HG03442 (cell line): ENCODE results near the gene CAMK2D.

Experiments used
- ATAC-seq: cut with Tn5 transposase; IDR thresholded peaks from one replicate; pipeline ENCODE4 v1.9.1; 2021; ENCODE audit warnings: mild to moderate bottlenecking, moderate library complexity; ENCODE audit not compliant: unreplicated experiment

CAMK2D gene

DNA sequence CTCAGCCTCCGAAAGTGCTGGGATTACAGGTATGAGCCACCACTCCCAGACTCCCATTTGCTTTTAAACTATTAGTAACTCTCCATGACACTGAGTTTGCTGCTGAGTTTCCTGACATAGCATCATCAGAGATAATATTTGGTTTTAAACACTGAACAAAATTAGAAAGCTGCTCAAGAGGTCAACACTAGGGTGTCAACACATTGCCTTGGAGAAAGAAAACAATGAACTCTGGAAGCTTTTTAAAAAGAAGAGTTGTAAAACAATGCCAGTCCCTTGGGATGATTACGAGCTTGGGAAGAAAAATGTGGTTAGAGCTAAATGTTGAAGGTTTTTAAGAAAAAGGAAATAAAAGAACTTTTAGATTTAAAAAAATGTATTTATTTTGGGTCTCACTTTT lies 264.8 kb downstream of the CAMK2D start:
- ATAC-seq: no peak

GRCh38 chr4:113495790-113496189 lies 265.7 kb downstream of the CAMK2D start:
- ATAC-seq: no peak

DNA sequence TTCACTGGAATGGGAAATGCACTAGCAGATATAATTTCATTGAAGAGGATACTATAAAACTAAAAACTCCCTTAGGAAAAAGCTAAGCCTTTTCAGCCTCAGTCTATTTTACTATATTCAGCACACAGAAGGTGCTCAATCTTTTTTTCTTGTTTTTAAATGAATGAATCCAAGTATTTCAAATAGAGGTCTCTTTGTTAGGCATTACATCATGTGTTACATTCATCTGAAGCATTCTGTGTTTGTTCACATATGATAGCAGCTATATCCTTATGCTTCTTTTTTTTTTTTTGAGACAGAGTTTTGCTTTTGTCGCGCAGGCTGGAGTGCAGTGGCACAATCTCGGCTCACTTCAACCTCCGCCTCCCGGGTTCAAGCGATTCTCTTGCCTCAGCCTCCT lies 278.4 kb downstream of the CAMK2D start:
- no peak for ATAC-seq

DNA sequence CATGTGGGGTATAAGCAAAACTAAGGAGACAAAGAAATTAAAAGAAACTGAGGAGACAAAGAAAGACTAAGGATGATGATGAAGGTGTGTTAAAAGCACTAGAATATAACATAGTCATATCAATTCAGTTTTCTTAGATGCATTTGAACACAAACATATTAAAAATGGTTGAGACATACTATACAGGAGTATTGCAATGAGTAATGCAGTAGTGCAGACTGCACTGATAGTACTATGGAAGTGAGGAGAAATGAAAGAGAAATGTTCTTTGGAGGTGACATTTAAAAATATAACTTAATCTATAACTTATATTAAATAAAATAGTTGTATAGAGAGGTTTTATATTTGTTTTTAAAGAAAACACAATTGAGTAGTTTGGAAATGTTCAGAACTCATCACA lies 279.2 kb downstream of the CAMK2D start:
- ATAC-seq: no peak

DNA sequence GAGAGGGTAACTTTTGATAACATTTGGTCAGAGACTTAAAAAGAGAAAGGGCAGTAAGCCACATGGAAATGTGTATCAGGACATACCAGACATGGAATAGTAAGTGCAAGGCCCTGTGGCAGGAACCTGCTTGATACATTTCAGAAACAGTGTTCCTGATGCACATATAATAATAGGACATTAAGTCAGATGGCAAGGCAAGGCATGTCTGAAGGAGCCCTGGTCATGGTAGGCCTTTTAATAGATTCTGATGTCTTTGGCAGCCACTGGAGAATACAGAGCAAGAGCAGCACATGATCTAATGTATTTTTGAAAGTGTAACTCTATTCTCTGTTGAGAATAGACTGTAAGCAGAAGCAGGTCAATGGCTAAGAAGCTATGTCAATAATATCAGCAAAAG lies 279.7 kb downstream of the CAMK2D start:
- ATAC-seq: no peak

- ATAC-seq: no peak
Observed at GRCh38 chr4:113480109-113480508, 281.4 kb downstream of the CAMK2D start.

- ATAC-seq: no peak
Observed at GRCh38 chr4:113478032-113478431, 283.5 kb downstream of the CAMK2D start.

GRCh38 chr4:113476800-113477199 lies 284.7 kb downstream of the CAMK2D start:
- no peak for ATAC-seq

DNA sequence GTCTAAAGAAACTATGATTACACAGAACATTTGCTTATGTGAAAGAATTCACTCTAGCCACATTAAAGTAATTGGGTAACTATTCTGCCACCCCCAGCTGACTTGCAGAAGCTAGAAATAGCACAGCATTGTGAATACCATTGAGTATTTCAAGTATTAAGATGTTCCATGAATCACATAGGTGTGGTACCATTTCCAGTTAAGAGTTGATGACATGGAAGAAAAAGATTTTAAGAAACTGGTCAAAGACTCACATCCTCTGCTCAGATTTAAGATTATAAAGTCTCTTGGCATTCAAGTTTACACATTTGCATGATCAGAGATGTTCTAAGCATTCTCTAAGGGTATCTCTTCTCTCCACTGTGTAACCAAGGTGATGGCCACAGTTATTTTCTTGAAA lies 287.5 kb downstream of the CAMK2D start:
- ATAC-seq: no peak

GRCh38 chr4:113472864-113473263 lies 288.7 kb downstream of the CAMK2D start:
- ATAC-seq: no peak

GRCh38 chr4:113471146-113471860 lies 290.2 kb downstream of the CAMK2D start:
- ATAC-seq: no peak

GRCh38 chr4:113469926-113470325 lies 291.6 kb downstream of the CAMK2D start:
- ATAC-seq: no peak

DNA sequence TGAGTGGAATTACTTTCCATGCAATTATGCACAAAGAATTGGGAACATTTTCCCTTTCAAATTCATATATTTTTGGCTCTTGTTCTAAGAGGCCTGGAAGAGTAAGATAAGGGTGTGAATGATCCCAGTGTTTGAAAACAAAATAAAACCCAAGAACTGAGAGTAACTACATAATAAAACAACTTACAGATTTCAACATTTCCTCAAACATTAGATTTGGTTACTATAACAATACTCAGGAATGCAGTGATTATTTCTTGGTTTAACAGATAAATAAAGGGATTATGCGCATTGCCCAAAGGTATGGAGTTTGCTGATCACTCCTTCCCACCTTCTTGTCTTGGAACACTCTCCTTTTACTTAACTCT lies 292.5 kb downstream of the CAMK2D start:
- ATAC-seq: no peak

GRCh38 chr4:113468165-113469022 lies 293.1 kb downstream of the CAMK2D start:
- no peak for ATAC-seq

DNA sequence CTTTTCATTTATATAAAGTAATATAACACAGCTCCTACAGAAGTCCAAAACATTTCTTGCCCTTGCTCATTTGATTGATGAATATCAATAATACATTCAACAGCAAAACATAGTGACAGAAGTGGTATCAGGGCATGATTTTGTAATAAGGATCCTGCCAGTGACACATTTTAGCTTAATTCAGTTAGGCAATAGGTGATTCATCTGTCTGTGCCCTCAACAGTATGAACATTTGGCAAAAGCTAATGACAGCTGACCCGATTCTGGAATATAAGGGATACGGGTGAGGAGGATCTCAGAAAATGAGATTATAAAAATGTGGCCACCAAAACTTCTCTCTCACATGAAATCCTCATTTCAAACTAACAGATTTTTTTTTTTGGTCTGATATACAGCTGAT lies 294.0 kb downstream of the CAMK2D start:
- no peak for ATAC-seq

DNA sequence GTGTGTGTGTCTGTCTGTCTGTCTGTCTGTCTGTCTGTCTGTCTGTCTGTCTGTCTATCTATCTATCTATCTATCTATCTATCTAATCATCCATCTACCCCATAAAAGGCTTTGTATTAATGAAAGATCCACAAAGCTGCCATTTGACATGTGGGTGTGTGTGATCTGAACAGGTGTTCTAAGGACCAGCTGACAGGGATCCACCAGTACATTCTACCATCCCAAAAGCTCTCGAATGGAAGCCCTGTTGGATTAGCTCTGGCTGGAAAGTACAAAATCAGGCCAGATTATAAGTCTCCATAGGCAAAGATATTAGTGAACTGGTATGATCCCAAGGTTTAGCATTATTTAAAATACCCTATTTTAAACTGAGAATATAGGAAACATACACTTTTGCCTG lies 299.3 kb downstream of the CAMK2D start:
- ATAC-seq: no peak

GRCh38 chr4:113461281-113461680 lies 300.3 kb downstream of the CAMK2D start:
- no peak for ATAC-seq

DNA sequence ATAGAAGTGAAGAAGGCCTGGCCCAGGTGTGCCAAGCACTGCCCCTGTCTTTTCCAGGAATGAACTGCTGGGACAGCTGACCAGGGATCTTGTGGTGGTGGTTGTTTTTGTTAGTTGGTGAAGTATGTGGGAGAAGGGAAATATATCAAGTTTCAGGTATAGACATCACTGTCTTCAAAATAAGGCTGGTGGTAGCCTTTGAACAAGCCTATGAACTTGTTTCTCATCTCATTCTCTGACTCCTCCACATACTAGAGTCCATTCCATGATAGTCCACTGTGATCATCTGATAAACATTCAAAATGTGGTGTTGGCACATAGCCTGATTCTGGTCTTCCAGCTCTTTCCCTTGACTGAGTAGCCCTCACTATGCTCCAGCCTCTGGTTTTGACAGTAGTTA lies 303.7 kb downstream of the CAMK2D start:
- no peak for ATAC-seq

DNA sequence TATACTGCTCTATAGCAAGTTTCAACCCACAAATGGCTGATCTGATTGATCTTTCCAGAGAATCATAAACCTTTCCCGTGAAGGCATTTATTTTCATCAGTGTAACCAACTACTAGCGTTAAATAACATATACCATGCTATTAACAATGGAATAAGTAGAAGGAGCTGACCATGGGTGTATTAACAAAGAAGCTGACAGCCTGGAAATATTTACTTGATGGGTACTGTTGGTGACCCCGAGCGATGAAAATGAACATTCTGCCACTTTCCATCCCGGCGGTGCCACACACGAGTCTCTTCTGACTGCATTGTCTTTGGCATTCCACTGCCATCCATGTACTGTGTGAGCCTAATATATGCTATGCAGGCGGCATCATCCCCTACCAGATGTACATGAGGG lies 304.4 kb downstream of the CAMK2D start:
- ATAC-seq: no peak

DNA sequence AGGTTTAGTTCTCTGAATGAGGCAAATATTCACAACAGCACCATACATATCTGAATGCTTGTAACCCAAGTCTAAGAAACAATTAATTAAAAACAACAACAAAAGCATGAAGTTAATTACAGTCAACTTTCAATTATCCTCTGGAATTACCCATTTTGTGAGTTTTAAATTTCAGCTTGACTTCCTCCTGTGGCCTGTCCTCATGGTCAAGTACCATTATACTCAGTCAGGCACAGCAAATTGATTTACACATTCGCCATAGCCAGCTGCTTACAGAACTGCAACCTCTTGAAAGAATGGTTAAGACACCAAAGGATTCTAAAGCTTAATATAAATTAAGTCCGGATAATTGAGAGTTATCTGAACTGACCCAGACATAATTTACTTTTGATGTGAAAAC lies 306.5 kb downstream of the CAMK2D start:
- no peak for ATAC-seq

DNA sequence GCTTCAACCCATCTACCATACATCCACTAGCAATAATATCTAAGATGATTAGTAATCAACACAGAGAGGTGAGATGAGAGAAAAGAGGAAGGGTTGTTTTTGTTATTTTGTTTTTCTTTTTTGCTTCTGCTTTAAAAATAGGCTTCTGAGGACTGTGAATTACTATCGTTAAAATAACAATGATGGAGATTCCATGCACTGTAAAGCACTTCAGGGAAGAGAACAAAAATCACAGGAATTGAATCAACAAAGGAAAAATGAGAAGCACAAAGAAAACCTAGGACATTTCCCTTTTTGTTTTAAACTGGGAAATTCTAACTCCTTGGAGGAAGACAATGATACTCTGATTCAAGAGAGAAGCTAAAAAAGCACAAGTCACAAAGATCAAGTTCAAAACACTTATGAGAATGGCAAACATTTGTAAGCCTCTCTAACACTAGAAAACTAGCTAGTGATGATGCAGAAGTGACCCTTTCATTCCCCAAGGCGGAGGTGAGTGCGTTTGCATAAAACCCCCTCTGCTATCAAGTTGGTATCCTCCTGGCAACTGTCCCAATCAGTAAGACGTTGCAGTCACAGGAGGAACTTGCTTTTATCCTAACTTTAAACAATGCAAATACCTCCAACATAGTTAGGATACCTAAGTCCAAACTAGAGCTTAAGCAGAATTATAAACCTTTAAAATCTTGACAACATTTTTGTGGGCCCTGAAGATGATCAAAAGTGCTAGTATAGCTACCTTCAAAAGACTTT lies 308.5 kb downstream of the CAMK2D start:
- no peak for ATAC-seq

- no peak for ATAC-seq
Observed at GRCh38 chr4:113452152-113452551, 309.4 kb downstream of the CAMK2D start.
